HL-60 (cell line): ENCODE data around the gene HPS1.

Experiments used
- DNase-seq, 2 experiments: peaks; one replicate each; pipeline ENCODE4 v3.0.0-alpha.2; 2010 to 2020; ENCODE audit warnings: low read depth in 1 of 2, low spot score in 1 of 2
- H3K27ac ChIP-seq: fragments of 250-450 bp; sonication (Bioruptor Pico); replicated peaks from 2 replicates; pipeline ENCODE4 v1.5.1; 2020; ENCODE audit warnings: mild to moderate bottlenecking, moderate library complexity
- H3K27me3 ChIP-seq: fragments of 250-450 bp; sonication (Bioruptor Pico); 2 replicates; pipeline ENCODE4 v1.5.1; 2021; ENCODE audit warnings: mild to moderate bottlenecking, moderate library complexity; ENCODE audit not compliant: insufficient read depth, poor library complexity, severe bottlenecking
- H3K4me3 ChIP-seq: replicated peaks from 2 replicates; pipeline ENCODE4 v1.5.1; 2011; ENCODE audit warnings: mild to moderate bottlenecking, control low read depth, low read length; ENCODE audit not compliant: insufficient read depth
- GABPA ChIP-seq: IDR thresholded peaks from 2 replicates; pipeline ENCODE4 v1.6.1; 2012; ENCODE audit warnings: low read depth
- POLR2AphosphoS5 ChIP-seq: IDR thresholded peaks from 2 replicates; pipeline ENCODE4 v1.6.1; 2012; ENCODE audit warnings: low read depth
- SPI1 ChIP-seq: IDR thresholded peaks from 2 replicates; pipeline ENCODE4 v1.6.1; 2012; ENCODE audit warnings: low read depth, mild to moderate bottlenecking, borderline replicate concordance
- TF ChIP-seq, protein P1 (sequence below): IDR thresholded peaks from one replicate; pipeline ENCODE4 v1.5.1; 2011; ENCODE audit warnings: low read length, control low read depth, inconsistent platforms; ENCODE audit not compliant: insufficient read depth
- TF ChIP-seq, protein P2 (sequence below): IDR thresholded peaks from 2 replicates; pipeline ENCODE4 v1.6.1; 2012; ENCODE audit warnings: low read depth; ENCODE audit not compliant: insufficient replicate concordance

The HPS1 gene

DNA sequence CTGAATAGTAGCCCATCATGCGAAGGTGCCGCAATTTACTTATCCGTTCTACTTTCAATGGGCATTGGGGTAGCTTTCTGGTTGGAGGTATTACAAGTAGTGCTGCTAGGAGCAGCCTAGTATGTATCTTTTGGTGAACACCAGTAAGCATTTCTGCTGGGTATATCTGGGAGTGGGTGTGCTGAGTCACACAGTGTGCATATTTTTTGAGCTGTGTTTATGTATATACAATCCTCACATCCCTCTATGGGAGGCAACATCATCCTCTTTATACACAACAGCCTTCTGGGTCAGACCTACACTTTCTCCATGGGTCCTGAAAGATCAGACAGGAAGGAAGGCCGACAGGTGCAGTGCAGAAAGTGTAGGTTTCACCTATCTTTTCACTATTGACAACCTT is 68.0 kb downstream of the HPS1 start:
- H3K4me3 ChIP-seq, result no peak overlapping the region
- H3K27ac ChIP-seq, result no peak overlapping the region
- H3K27me3 ChIP-seq, result no peaks in the 10 kb centered on the region
- DNase-seq, result no peak
- no peak for TF ChIP-seq POLR2AphosphoS5
- no peak for TF ChIP-seq SPI1
- TF ChIP-seq, protein P1, sequence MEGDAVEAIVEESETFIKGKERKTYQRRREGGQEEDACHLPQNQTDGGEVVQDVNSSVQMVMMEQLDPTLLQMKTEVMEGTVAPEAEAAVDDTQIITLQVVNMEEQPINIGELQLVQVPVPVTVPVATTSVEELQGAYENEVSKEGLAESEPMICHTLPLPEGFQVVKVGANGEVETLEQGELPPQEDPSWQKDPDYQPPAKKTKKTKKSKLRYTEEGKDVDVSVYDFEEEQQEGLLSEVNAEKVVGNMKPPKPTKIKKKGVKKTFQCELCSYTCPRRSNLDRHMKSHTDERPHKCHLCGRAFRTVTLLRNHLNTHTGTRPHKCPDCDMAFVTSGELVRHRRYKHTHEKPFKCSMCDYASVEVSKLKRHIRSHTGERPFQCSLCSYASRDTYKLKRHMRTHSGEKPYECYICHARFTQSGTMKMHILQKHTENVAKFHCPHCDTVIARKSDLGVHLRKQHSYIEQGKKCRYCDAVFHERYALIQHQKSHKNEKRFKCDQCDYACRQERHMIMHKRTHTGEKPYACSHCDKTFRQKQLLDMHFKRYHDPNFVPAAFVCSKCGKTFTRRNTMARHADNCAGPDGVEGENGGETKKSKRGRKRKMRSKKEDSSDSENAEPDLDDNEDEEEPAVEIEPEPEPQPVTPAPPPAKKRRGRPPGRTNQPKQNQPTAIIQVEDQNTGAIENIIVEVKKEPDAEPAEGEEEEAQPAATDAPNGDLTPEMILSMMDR, result no peak
- TF ChIP-seq, protein P2, sequence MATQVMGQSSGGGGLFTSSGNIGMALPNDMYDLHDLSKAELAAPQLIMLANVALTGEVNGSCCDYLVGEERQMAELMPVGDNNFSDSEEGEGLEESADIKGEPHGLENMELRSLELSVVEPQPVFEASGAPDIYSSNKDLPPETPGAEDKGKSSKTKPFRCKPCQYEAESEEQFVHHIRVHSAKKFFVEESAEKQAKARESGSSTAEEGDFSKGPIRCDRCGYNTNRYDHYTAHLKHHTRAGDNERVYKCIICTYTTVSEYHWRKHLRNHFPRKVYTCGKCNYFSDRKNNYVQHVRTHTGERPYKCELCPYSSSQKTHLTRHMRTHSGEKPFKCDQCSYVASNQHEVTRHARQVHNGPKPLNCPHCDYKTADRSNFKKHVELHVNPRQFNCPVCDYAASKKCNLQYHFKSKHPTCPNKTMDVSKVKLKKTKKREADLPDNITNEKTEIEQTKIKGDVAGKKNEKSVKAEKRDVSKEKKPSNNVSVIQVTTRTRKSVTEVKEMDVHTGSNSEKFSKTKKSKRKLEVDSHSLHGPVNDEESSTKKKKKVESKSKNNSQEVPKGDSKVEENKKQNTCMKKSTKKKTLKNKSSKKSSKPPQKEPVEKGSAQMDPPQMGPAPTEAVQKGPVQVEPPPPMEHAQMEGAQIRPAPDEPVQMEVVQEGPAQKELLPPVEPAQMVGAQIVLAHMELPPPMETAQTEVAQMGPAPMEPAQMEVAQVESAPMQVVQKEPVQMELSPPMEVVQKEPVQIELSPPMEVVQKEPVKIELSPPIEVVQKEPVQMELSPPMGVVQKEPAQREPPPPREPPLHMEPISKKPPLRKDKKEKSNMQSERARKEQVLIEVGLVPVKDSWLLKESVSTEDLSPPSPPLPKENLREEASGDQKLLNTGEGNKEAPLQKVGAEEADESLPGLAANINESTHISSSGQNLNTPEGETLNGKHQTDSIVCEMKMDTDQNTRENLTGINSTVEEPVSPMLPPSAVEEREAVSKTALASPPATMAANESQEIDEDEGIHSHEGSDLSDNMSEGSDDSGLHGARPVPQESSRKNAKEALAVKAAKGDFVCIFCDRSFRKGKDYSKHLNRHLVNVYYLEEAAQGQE, result no peak
- TF ChIP-seq GABPA, result no peak

DNA sequence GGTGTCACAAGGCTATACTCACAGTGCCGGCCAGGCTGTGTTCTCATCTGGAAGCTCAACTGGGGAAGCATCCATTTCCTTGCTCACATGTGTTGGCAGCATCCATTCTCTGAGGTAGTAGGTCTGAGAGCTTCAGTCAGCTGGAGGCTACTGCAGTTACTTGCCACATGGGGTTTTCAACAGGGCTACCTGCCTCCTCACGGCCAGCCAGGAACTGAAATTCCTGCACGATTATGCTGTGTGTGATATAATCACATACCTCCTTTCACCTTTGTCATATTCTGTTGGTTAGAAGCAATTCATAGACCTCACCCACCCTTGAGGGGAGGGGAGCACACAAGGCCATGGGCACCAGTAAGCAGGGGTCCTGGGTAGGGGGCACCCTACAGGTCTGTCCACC is 69.2 kb downstream of the HPS1 start:
- Histone ChIP-seq H3K27me3 (no peaks in the 10 kb centered on the region), H3K27ac (no peak overlapping the region), H3K4me3 (no peak overlapping the region)
- no peak for DNase-seq
- TF ChIP-seq SPI1 (no peak), GABPA (no peak), POLR2AphosphoS5 (no peak)
- TF ChIP-seq, protein P1, result no peak

DNA sequence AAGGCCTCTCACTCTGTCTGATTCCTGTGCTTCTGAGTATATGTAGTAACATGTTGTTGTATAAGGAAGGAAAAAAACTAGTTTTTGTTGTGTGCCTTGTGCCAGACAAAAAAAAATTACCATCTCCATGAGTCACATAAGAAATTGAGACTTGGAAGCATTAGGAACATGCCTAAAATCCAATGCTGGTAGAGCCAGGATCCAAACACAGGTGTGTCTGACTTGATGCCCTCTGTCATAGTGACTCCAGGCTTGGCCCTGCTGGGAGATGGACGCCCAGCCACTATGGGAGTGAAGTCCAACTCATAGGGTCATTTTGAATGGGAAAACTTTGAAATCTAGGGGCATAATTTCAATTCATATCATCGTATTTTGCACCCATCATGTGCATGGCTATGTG is 69.7 kb downstream of the HPS1 start:
- no peak for DNase-seq
- no peak overlapping the region for H3K27ac ChIP-seq
- H3K27me3 ChIP-seq, result no peaks in the 10 kb centered on the region
- no peak overlapping the region for H3K4me3 ChIP-seq
- TF ChIP-seq POLR2AphosphoS5 (no peak), GABPA (no peak), SPI1 (no peak)
- TF ChIP-seq, protein P2, result no peak
- TF ChIP-seq, protein P1, result no peak

DNA sequence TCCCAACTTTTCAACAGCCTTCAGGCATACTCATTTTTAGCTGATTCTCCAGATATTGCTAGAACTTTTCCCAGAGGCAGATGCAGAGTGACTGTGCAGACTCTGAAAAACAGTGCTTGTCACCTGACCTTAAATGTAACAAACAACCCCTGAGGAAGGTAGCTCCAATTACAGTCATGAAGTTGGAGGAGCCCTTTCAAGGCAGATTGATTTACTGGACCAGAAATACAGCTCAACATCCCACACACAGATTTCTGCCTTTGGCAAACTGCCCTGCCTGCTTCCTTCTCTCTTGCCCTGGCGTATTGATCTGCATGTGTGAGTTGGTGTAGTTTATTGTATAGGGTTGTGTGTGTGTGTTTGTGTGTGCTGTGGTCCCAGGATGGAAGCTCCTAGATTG is 70.2 kb downstream of the HPS1 start:
- Histone ChIP-seq H3K27ac (no peak overlapping the region), H3K27me3 (no peaks in the 10 kb centered on the region), H3K4me3 (no peak overlapping the region)
- TF ChIP-seq GABPA, result no peak
- DNase-seq, result no peak
